CD4-positive, alpha-beta T cell treated with Interleukin-6 at 100 ng/mL for 8 hours (primary cell): ENCODE data around the gene OR4N5.
"Not testable (repeated sequence)": the region's sequence is repeated elsewhere in the genome, so short reads cannot be mapped to it uniquely, and the experiment has no call there.

Experiments
- DNase-seq: peaks from one replicate; pipeline ENCODE4 v3.0.0-alpha.2; 2020; ENCODE audit warnings: mixed read lengths, low spot score

OR4N5 gene

GRCh38 chr14:20138520-20138919 is at the start of gene OR4N5:
OR4N5 (plus strand) TSS chr14:20138820; CDS start chr14:20143736, 4,916 bp downstream.
- DNase-seq = no peak

- DNase-seq = no peak
Observed at GRCh38 chr14:20092050-20092449, 46.6 kb upstream of the OR4N5 start.

GRCh38 chr14:20093442-20093841 is 45.2 kb upstream of the OR4N5 start:
- no peak for DNase-seq

GRCh38 chr14:20098926-20099770 is 39.5 kb upstream of the OR4N5 start:
- not testable (repeated sequence) for DNase-seq

GRCh38 chr14:20110438-20110837 is 28.2 kb upstream of the OR4N5 start, which contains the start of gene OR4K17:
OR4K17 (plus strand) TSS chr14:20110739; CDS start chr14:20117500, 6,761 bp downstream.
- DNase-seq = no peak

- DNase-seq = no peak
Observed at GRCh38 chr14:20112321-20112720, 26.3 kb upstream of the OR4N5 start.

GRCh38 chr14:20116748-20117147 is 21.9 kb upstream of the OR4N5 start:
- no peak for DNase-seq

GRCh38 chr14:20118795-20119194 is 19.8 kb upstream of the OR4N5 start:
- no peak for DNase-seq

- DNase-seq = no peak
Observed at GRCh38 chr14:20143911-20144310, 5.3 kb downstream of the OR4N5 start.

- DNase-seq = no peak
Observed at GRCh38 chr14:20144820-20145219, 6.2 kb downstream of the OR4N5 start.

- no peak for DNase-seq
Observed at GRCh38 chr14:20164462-20164861, 25.8 kb downstream of the OR4N5 start.

GRCh38 chr14:20167091-20167490 is 28.5 kb downstream of the OR4N5 start:
- no peak for DNase-seq

GRCh38 chr14:20169852-20170251 is 31.2 kb downstream of the OR4N5 start:
- not testable (repeated sequence) for DNase-seq

GRCh38 chr14:20174205-20174604 is 35.6 kb downstream of the OR4N5 start:
- not testable (repeated sequence) for DNase-seq

GRCh38 chr14:20176330-20176729 is 37.7 kb downstream of the OR4N5 start:
- no peak for DNase-seq

GRCh38 chr14:20177433-20177974 is 38.9 kb downstream of the OR4N5 start:
- DNase-seq = no peak

GRCh38 chr14:20179218-20179617 is 40.6 kb downstream of the OR4N5 start:
- DNase-seq = no peak

GRCh38 chr14:20179880-20180279 is 41.3 kb downstream of the OR4N5 start:
- DNase-seq = no peak

GRCh38 chr14:20180486-20180885 is 41.9 kb downstream of the OR4N5 start:
- DNase-seq = no peak

GRCh38 chr14:20184181-20184580 is 45.6 kb downstream of the OR4N5 start:
- DNase-seq = no peak

- no peak for DNase-seq
Observed at GRCh38 chr14:20190596-20190995, 52.0 kb downstream of the OR4N5 start, which contains the start of gene OR11G2. OR11G2 (plus strand) TSS chr14:20190896; CDS start chr14:20197438, 6,542 bp downstream.

- no peak for DNase-seq
Observed at GRCh38 chr14:20191396-20191795, 52.8 kb downstream of the OR4N5 start.

GRCh38 chr14:20194101-20194500 is 55.5 kb downstream of the OR4N5 start:
- DNase-seq = no peak
